HUES6 (cell line): ENCODE results near the gene CBX1.

ENCODE experiments used
- H3K27ac ChIP-seq: 2 replicates; pipeline ENCODE4 v1.7.0; 2013; ENCODE audit warnings: low read depth, mild to moderate bottlenecking, low read length, inconsistent platforms
- H3K27me3 ChIP-seq: 2 replicates; pipeline ENCODE4 v1.6.1; 2013; ENCODE audit warnings: low read length; ENCODE audit not compliant: control insufficient read depth, insufficient read depth
- H3K36me3 ChIP-seq: 2 replicates; pipeline ENCODE4 v1.6.1; 2013; ENCODE audit warnings: low read length; ENCODE audit not compliant: control insufficient read depth, insufficient read depth
- H3K4me1 ChIP-seq: 2 replicates; pipeline ENCODE4 v1.6.1; 2013; ENCODE audit warnings: low read length; ENCODE audit not compliant: control insufficient read depth, insufficient read depth
- H3K4me3 ChIP-seq: 2 replicates; pipeline ENCODE4 v1.5.1; 2013; ENCODE audit warnings: low read depth, low read length
- H3K9ac ChIP-seq: one replicate; pipeline ENCODE4 v1.6.1; 2013; ENCODE audit warnings: mild to moderate bottlenecking, low read length
- H3K9me3 ChIP-seq: 2 replicates; pipeline ENCODE4 v1.6.1; 2013; ENCODE audit warnings: low read depth, low read length; ENCODE audit not compliant: control insufficient read depth, insufficient read depth

CBX1 gene

DNA sequence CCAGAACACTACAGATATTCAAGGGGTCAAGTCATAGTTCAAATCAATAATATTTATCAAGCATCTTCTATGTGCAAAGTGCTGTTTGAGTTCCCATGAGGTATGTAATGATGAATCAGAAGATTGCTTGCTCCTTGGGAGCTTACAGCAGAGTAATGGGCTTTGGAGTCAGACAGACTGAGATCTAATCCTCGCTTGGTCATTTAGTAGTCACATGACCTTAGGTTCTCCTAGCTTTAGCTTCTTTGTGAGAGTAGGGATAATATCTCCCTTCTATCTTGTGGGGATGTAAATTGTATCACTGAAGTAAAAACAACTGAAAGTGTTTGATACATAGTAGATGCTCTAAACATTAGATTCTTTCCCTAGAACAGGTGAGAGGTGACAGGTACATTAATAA lies 36.4 kb upstream of the CBX1 start:
- H3K9ac ChIP-seq: no peak overlapping the region
- no peak overlapping the region for H3K4me3 ChIP-seq
- H3K27me3 ChIP-seq: no peaks in the 10 kb centered on the region
- H3K9me3 ChIP-seq: no peaks in the 10 kb centered on the region
- H3K4me1 ChIP-seq: no peaks in the 10 kb centered on the region
- H3K36me3 ChIP-seq: no peaks in the 10 kb centered on the region
- H3K27ac ChIP-seq: no peak overlapping the region

DNA sequence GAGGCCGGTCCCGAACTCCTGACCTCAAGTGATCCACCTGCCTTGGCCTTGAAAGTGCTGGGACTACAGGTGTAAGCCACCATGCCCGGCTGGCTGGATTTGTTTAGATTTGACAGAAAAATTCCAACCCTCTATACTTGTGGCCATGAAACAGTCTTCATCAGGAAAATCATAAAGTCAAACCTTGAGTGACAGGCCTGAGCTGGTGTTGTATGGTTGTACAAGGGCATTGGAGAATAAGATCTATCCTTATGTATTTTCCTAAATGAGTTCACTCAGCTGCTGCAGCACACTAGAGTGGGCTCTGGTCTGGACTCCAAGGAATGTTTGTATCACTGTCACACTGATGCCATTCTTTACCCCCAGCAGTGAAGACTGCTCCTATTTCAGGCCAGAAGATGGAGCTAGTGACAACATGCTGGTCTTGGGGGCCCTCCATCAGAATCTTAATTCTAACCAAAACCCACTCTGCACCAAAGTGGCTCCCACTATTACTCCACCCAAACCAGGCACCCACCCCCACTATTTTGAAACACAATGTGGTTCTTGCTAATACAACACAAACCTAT lies 33.7 kb upstream of the CBX1 start:
- Histone ChIP-seq H3K4me1 (peaks cover 6% of the 10 kb centered on the region), H3K27ac (no peak overlapping the region), H3K9ac (no peak overlapping the region), H3K27me3 (no peaks in the 10 kb centered on the region), H3K36me3 (no peaks in the 10 kb centered on the region), H3K4me3 (no peak overlapping the region), H3K9me3 (no peaks in the 10 kb centered on the region)

DNA sequence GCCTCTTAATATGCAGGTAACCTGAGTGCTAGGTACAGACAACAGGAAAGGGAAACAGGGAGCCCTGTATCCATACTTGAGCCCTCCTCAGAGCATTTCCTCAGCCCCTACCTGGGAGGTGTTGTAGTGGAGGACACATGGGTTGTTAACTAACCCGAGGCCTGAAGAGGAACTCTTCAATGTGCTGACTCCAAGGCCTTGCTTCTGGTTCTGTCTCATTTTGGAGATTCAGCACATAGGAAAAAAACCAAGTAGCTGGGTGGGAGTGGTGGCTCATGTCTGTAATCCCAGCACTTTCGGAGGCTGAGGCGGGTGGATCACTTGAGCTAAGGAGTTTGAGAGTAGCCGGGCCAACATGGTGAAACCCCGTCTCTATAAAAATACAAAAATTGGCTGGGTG lies 31.1 kb upstream of the CBX1 start:
- H3K4me3 ChIP-seq: no peak overlapping the region
- H3K4me1 ChIP-seq: peaks cover 9% of the 10 kb centered on the region
- H3K27me3 ChIP-seq: no peaks in the 10 kb centered on the region
- no peak overlapping the region for H3K27ac ChIP-seq
- no peaks in the 10 kb centered on the region for H3K36me3 ChIP-seq
- no peaks in the 10 kb centered on the region for H3K9me3 ChIP-seq
- H3K9ac ChIP-seq: no peak overlapping the region

DNA sequence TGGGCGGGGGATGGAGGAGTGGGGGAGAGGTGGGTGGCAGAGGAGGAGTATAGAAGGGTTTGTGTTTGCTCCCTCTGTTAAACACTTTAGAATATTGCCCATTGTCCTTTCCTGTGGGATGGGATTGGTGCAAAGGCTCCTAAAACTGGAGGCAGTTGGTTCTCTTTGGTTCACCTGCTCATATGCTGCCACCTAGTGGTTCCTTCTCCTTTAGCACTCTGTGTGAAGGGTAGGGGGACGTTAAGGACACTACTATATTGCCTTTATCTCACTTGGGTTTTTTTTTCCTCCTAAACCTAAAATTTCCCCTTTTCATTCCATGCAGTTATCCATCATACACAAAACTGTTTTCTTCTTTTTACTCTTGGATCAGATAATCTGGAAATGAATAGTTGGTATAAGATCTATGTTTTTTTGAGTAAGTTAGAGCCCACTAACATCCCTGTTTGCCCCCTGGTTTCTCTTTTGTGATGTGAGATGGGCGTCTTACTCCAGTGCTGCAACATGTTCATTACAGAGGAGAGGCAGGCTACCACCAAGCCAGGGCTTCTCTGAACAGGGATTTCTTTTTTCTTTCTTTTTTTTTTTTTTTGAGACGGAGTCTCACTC lies 30.0 kb upstream of the CBX1 start:
- H3K4me3 ChIP-seq: no peak overlapping the region
- H3K9ac ChIP-seq: no peak overlapping the region
- H3K27ac ChIP-seq: no peak overlapping the region
- no peaks in the 10 kb centered on the region for H3K9me3 ChIP-seq
- H3K4me1 ChIP-seq: peaks cover 11% of the 10 kb centered on the region
- no peaks in the 10 kb centered on the region for H3K27me3 ChIP-seq
- H3K36me3 ChIP-seq: no peaks in the 10 kb centered on the region

DNA sequence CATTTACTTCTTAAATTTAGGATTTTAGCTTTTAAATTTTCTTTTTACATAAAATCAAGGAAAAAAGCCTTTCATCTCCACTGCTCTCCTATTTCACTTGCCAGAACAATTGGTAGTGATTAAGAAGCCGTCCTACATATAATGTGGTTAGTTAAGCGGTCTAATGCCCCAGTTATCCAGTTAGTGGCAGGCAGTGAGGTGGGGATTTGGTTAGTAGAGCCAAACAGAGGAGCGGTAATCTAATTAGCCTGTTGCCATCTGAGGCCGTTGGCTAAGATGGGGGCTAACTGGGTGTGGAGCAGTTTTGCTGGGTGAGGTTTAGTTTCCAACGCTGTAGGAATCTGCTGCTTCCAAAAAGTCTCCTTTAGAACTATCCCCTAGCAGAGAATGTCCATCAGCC lies 28.7 kb upstream of the CBX1 start:
- Histone ChIP-seq H3K4me1 (peaks cover 11% of the 10 kb centered on the region), H3K9me3 (no peaks in the 10 kb centered on the region), H3K27ac (no peak overlapping the region), H3K27me3 (no peaks in the 10 kb centered on the region), H3K36me3 (no peaks in the 10 kb centered on the region), H3K9ac (no peak overlapping the region), H3K4me3 (no peak overlapping the region)

DNA sequence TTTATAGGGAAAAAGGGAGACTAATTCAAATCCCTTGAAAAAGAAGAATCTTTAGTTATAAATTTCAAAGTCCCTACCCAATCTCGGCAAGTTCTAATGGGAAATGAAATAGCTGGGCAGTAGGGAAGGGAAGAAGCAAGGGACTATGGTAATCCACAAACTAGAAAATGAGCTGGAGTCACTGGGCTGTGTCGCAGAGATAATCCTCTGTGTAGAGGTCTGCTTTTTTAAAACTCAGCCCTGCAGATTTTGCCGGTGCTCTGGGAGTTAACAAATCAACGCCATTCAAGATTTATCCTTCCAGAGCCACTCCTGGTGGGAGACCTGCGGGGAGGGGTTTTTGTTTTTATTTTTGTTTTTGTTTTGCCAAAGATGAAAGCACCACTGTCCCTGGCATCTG lies 27.1 kb upstream of the CBX1 start:
- peaks cover 11% of the 10 kb centered on the region for H3K4me1 ChIP-seq
- H3K36me3 ChIP-seq: no peaks in the 10 kb centered on the region

DNA sequence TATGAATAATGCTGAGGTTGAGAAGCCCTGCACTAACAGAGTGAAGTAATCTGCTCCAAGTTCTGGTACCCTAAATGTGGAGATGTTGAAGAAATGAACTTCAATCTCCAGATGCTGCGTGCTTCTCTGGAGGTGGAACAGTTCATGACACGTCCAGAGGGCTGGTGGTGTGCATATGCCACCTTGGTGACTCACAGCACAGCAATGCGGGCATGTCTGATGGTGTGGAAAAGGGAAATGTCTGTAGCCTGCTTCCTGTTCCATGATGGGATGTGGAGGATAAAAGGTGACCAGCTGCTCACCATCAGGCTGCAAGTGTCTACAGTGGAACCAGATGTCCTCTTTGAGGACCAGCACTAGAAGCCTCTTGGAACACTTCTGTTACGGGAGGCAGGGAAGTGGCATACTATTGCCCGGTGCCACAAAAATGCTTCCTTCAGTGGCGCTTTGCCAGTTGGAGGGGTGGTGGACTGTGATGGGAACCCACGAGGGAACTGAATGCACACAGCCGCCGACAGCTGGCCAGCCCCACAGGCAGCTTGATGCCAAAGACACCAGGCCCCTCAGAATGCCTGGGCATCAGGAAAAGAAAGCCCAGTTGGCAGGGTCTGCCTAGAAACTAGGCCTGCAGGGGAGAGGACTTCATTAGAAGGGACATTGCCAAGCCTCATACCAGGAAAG lies 26.2 kb upstream of the CBX1 start:
- H3K36me3 ChIP-seq: peaks cover 3% of the 10 kb centered on the region; the same call in 1 of the 2 replicates
- H3K4me3 ChIP-seq: no peak overlapping the region
- H3K9ac ChIP-seq: no peak overlapping the region
- no peak overlapping the region for H3K27ac ChIP-seq
- no peaks in the 10 kb centered on the region for H3K27me3 ChIP-seq
- H3K4me1 ChIP-seq: peaks cover 11% of the 10 kb centered on the region
- H3K9me3 ChIP-seq: no peaks in the 10 kb centered on the region

More for the DNA sequence above, 27.1 kb upstream of the CBX1 start:
- Histone ChIP-seq H3K27me3 (no peaks in the 10 kb centered on the region), H3K4me3 (no peak overlapping the region), H3K9ac (no peak overlapping the region), H3K27ac (no peak overlapping the region), H3K9me3 (no peaks in the 10 kb centered on the region)

DNA sequence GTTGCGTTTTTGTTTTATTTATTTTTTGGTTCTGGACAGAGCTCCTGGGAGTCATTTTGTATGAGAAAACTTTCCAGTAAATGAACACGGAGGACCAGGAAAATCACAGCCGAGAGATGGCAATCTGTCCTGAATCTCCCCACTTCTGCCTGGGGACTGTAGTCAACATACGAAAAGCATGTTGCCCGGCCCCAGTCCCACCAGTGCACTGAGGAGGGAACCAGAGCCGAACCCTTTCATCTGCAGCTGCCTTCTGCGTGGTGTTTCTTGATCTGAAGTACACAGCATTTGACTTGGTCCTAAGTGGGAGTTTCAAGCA lies 25.2 kb upstream of the CBX1 start:
- Histone ChIP-seq H3K4me3 (no peak overlapping the region), H3K36me3 (peaks cover 13% of the 10 kb centered on the region), H3K4me1 (peaks cover 11% of the 10 kb centered on the region), H3K9ac (no peak overlapping the region), H3K9me3 (no peaks in the 10 kb centered on the region), H3K27ac (no peak overlapping the region), H3K27me3 (no peaks in the 10 kb centered on the region)

DNA sequence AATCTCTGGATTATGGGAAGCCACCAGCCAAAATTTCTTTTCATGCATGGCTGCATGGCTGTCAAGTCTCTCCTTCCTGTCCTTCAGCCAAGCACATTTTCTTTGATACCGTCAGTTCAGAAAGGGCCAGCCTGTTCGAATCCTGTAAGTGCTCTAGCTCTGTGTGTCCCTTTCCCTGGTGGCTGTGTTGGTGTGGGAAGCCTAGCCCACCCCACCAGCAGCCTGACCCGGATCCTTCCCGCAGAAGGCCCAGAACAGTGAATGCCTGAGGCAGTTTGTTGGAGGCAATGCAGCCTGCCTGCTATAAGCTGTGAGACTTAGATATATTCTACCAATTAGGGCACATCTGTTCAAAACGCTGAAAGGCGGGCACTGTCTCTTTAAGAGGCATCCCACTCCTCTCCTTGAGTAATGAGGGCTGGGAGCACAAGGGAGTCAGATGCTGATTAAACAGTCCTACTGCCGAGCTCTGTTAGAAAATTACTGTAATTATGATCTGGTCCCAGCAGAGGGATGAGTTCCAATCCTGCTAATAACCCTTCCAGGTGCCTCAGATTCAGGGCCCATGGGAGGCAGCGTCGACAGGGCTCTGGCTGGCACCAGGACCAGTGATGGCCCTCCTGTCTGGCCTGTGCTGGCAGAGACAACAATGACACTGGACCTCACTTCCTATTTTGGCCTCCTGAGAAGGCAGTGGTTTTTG lies 24.7 kb upstream of the CBX1 start:
- Histone ChIP-seq H3K9me3 (no peaks in the 10 kb centered on the region), H3K27ac (no peak overlapping the region), H3K4me3 (no peak overlapping the region), H3K4me1 (peaks cover 11% of the 10 kb centered on the region), H3K9ac (no peak overlapping the region), H3K27me3 (no peaks in the 10 kb centered on the region), H3K36me3 (peaks cover 18% of the 10 kb centered on the region)

DNA sequence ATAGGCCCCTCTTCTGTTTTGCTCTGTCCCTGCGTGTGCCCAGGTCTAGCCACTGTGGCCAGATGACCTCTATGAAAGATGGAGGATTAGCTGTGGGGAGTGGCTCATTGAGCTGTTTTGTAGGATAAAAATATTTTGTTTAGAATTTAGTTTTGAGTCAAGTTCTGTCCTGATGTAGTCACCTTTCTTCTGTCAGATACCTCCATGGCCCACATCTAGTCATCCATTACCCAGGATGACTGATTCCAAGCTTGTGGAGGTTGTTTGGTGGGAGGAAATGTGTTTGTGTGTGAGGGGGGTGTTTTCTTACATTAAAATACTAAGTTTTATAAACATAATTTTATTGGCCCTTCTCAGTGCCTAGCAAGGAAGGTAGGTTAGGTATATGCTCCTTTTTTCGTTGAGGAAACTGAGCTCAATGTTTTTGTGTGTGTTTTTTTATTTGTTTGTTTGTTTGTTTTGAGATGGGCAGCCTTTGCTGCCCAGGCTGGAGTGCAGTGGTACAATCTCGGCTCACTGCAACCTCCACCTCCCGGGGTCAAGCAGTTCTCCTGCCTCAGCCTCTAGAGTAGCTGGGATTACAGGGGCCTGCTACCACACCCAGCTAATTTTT lies 22.6 kb upstream of the CBX1 start:
- Histone ChIP-seq H3K27me3 (no peaks in the 10 kb centered on the region), H3K4me1 (peaks cover 3% of the 10 kb centered on the region; the same call in 1 of the 2 replicates), H3K9me3 (no peaks in the 10 kb centered on the region), H3K36me3 (peaks cover 29% of the 10 kb centered on the region), H3K9ac (no peak overlapping the region), H3K4me3 (no peak overlapping the region), H3K27ac (no peak overlapping the region)

DNA sequence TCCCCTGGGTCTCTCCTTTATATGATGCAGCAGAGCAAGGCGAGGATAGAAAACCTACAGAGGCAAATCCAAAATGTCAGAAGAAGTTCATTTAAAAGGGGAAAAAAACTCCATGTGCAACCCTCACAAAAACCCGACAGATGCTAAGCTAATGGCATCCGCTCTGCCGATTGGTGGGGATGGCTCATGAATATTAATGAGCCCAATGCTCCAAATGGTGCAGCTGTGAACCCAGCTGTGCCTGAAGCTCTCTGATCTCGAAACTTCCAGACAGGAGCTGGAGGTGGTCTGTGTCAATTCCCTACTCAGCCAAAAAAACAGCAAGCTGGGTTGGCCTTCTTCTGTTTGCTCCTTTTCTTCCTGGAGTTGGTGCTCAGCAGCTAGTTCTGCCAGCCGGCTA lies 21.8 kb upstream of the CBX1 start:
- Histone ChIP-seq H3K4me3 (no peak overlapping the region), H3K9me3 (no peaks in the 10 kb centered on the region), H3K27me3 (no peaks in the 10 kb centered on the region), H3K9ac (no peak overlapping the region), H3K36me3 (peaks cover 37% of the 10 kb centered on the region), H3K27ac (no peak overlapping the region), H3K4me1 (peaks cover 3% of the 10 kb centered on the region; the same call in 1 of the 2 replicates)
